H1 (cell line): ENCODE data around the gene AHNAK2. TPM values are rescaled to one million over a fixed set of nuclear protein-coding genes. Genes with fewer than 3 reads are reported as not detected.

Experiments
- CTCF ChIA-PET: fragments of 300-600 bp; sonication (Branson Sonifier 250); formaldehyde crosslinking; loops from one replicate; lab custom pipeline; 2021; ENCODE audit not compliant: partially characterized antibody; lab: Charles Lee
- POLR2A ChIA-PET: fragments of 300-600 bp; sonication (Branson Sonifier 250); formaldehyde crosslinking; loops from one replicate; lab custom pipeline; 2021; ENCODE audit warnings: inconsistent platforms; ENCODE audit not compliant: partially characterized antibody; lab: Charles Lee
- DNase-seq, 2 experiments: peaks; one replicate each; pipeline versions ENCODE4 v3.0.0 to v3.0.0-alpha.2; 2010 to 2022; ENCODE audit warnings: low spot score in 2 of 2, low read depth in 1 of 2, mixed read lengths in 1 of 2
- FAIRE-seq: peaks from 2 replicates; lab custom pipeline; 2011; peaks lifted over from hg19 to GRCh38; lab: Jason Lieb, UNC
- H2AFZ ChIP-seq: 2 replicates; pipeline ENCODE4 v1.8.1; 2012; ENCODE audit warnings: low read length, inconsistent platforms
- H2AK5ac ChIP-seq: 2 replicates; pipeline ENCODE4 v1.6.1; 2013; ENCODE audit warnings: low read depth, low read length
- H2BK120ac ChIP-seq: replicated peaks from 2 replicates; pipeline ENCODE3; 2013; ENCODE audit warnings: low read depth, low read length, inconsistent platforms
- H2BK12ac ChIP-seq: 2 replicates; pipeline ENCODE4 v1.6.1; 2013; ENCODE audit warnings: low read depth, low read length
- H2BK15ac ChIP-seq: 2 replicates; pipeline ENCODE4 v1.6.1; 2013; ENCODE audit warnings: low read length
- H2BK20ac ChIP-seq: 2 replicates; pipeline ENCODE4 v1.6.1; 2013; ENCODE audit warnings: low read length
- H2BK5ac ChIP-seq: 2 replicates; pipeline ENCODE4 v1.6.1; 2013; ENCODE audit warnings: low read depth, low read length
- H3K14ac ChIP-seq: 2 replicates; pipeline ENCODE4 v1.6.1; 2013; ENCODE audit warnings: inconsistent platforms; ENCODE audit not compliant: insufficient read length
- H3K18ac ChIP-seq: 2 replicates; pipeline ENCODE4 v1.6.1; 2013; ENCODE audit warnings: low read length; ENCODE audit errors: extremely low read depth
- H3K23ac ChIP-seq: 2 replicates; pipeline ENCODE4 v1.6.1; 2013; ENCODE audit warnings: inconsistent platforms; ENCODE audit not compliant: insufficient read length
- H3K23me2 ChIP-seq: 2 replicates; pipeline ENCODE4 v1.6.1; 2013; ENCODE audit warnings: low read depth, low read length
- H3K27ac ChIP-seq: 2 replicates; pipeline ENCODE4 v1.6.1; 2011; ENCODE audit warnings: low read depth, low read length, inconsistent platforms
- H3K27me3 ChIP-seq, 4 experiments: replicated peaks in 1 of 4; 1 replicate in 1 of 4; 2 replicates in 3 of 4; pipeline versions ENCODE4 v1.6.1 to v1.8.1; 2011 to 2013; ENCODE audit warnings: low read length in 3 of 4, mild to moderate bottlenecking in 3 of 4, inconsistent platforms in 2 of 4, mixed read lengths in 2 of 4, moderate library complexity in 1 of 4; ENCODE audit not compliant: control insufficient read depth in 3 of 4, insufficient read depth in 3 of 4; ENCODE audit errors: extremely low read depth in 1 of 4
- H3K36me3 ChIP-seq, 4 experiments: 2 replicates each; pipeline versions ENCODE4 v1.6.1 to v1.8.1; 2011 to 2013; ENCODE audit warnings: mild to moderate bottlenecking in 4 of 4, low read length in 3 of 4, moderate library complexity in 2 of 4, control low read depth in 1 of 4, inconsistent platforms in 1 of 4; ENCODE audit not compliant: insufficient read depth in 4 of 4, control insufficient read depth in 2 of 4
- H3K4ac ChIP-seq: replicated peaks from 2 replicates; pipeline ENCODE3; 2013; ENCODE audit warnings: low read length, low read depth, mixed read lengths, inconsistent platforms; ENCODE audit not compliant: insufficient read length
- H3K4me1 ChIP-seq, 4 experiments: replicated peaks in 1 of 4; 1 replicate in 1 of 4; 2 replicates in 3 of 4; pipeline versions ENCODE4 v1.6.1 to v1.8.1; 2011 to 2013; ENCODE audit warnings: low read length in 3 of 4, inconsistent platforms in 2 of 4, mixed read lengths in 1 of 4; ENCODE audit not compliant: insufficient read depth in 4 of 4, control insufficient read depth in 3 of 4
- H3K4me2 ChIP-seq, 2 experiments: 2 replicates each; pipeline versions ENCODE4 v1.6.1 to v1.8.1; 2011 to 2013; ENCODE audit warnings: low read depth in 2 of 2, low read length in 2 of 2, control low read depth in 1 of 2, inconsistent platforms in 1 of 2, mild to moderate bottlenecking in 1 of 2; ENCODE audit not compliant: insufficient read depth in 1 of 2
- H3K4me3 ChIP-seq, 4 experiments: fragments of 200-600, 300-600 bp in 1 of 4; sonication (generic), shearing (Covaris generic), sonication (Bioruptor Twin) in 1 of 4; 2 replicates each; pipeline versions ENCODE4 v1.5.1 to v1.8.1; 2011 to 2016; ENCODE audit warnings: low read length in 4 of 4, low read depth in 3 of 4, control low read depth in 2 of 4, inconsistent platforms in 2 of 4, mild to moderate bottlenecking in 2 of 4, mixed read lengths in 1 of 4, moderate library complexity in 1 of 4; ENCODE audit not compliant: insufficient read depth in 2 of 4; ENCODE audit errors: extremely low read depth in 1 of 4
- H3K56ac ChIP-seq: replicated peaks from 2 replicates; pipeline ENCODE3; 2013; ENCODE audit warnings: low read depth, mild to moderate bottlenecking, mixed read lengths, low read length, inconsistent platforms; ENCODE audit not compliant: insufficient read length
- H3K79me1 ChIP-seq: 2 replicates; pipeline ENCODE4 v1.6.1; 2013; ENCODE audit warnings: low read depth, low read length, control low read depth
- H3K79me2 ChIP-seq, 2 experiments: 2 replicates each; pipeline versions ENCODE4 v1.6.1 to v1.8.1; 2012 to 2013; ENCODE audit warnings: low read length in 2 of 2, mild to moderate bottlenecking in 2 of 2, inconsistent platforms in 1 of 2; ENCODE audit not compliant: insufficient read depth in 2 of 2, control insufficient read depth in 1 of 2
- H3K9ac ChIP-seq, 4 experiments: replicated peaks in 1 of 4; 1 replicate in 1 of 4; 2 replicates in 3 of 4; pipeline versions ENCODE4 v1.6.1 to v1.8.1; 2011 to 2013; ENCODE audit warnings: low read depth in 3 of 4, low read length in 3 of 4, control low read depth in 2 of 4, mild to moderate bottlenecking in 2 of 4, moderate library complexity in 2 of 4, inconsistent platforms in 1 of 4; ENCODE audit errors: extremely low read depth in 1 of 4
- H3K9me3 ChIP-seq, 2 experiments: 2 replicates each; pipeline versions ENCODE4 v1.6.1 to v1.8.1; 2012 to 2013; ENCODE audit warnings: mild to moderate bottlenecking in 2 of 2, moderate library complexity in 2 of 2, control low read depth in 1 of 2, inconsistent platforms in 1 of 2, low read depth in 1 of 2, low read length in 1 of 2, mixed read lengths in 1 of 2; ENCODE audit not compliant: insufficient read depth in 2 of 2
- H4K20me1 ChIP-seq, 2 experiments: replicated peaks in 1 of 2; 2 replicates each; pipeline versions ENCODE3 to v1.8.1; 2011 to 2013; ENCODE audit warnings: inconsistent platforms in 2 of 2, low read length in 2 of 2, mild to moderate bottlenecking in 1 of 2; ENCODE audit not compliant: insufficient read depth in 2 of 2, control insufficient read depth in 1 of 2
- H4K5ac ChIP-seq: 2 replicates; pipeline ENCODE4 v1.6.1; 2013; ENCODE audit warnings: low read length, low read depth, mixed read lengths, inconsistent platforms; ENCODE audit not compliant: insufficient read length
- H4K8ac ChIP-seq: 2 replicates; pipeline ENCODE4 v1.8.0; 2013; ENCODE audit warnings: mild to moderate bottlenecking, moderate library complexity, low read length, inconsistent platforms; ENCODE audit not compliant: insufficient read depth; ENCODE audit errors: extremely low read depth
- H4K91ac ChIP-seq: replicated peaks from 2 replicates; pipeline ENCODE3; 2013; ENCODE audit warnings: low read length, mixed read lengths, inconsistent platforms; ENCODE audit not compliant: insufficient read length
- GABPA ChIP-seq: IDR thresholded peaks from 2 replicates; pipeline ENCODE4 v1.6.1; 2011; ENCODE audit warnings: mild to moderate bottlenecking, low read length, moderate library complexity, borderline replicate concordance; ENCODE audit not compliant: insufficient read depth
- RAD21 ChIP-seq, 2 experiments: IDR thresholded peaks in 1 of 2; conservative IDR thresholded peaks in 1 of 2; 2 replicates each; pipeline ENCODE4 v1.6.1; 2011; ENCODE audit warnings: low read depth in 2 of 2, low read length in 2 of 2, improper control_type of control experiment in 1 of 2, inconsistent platforms in 1 of 2, mild to moderate bottlenecking in 1 of 2, moderate library complexity in 1 of 2
- SUZ12 ChIP-seq: fragments of 200-600 bp; sonication (generic); IDR thresholded peaks from 2 replicates; pipeline ENCODE4 v1.6.1; 2012; ENCODE audit warnings: mild to moderate bottlenecking, inconsistent platforms, low read length, moderate library complexity, mixed read lengths
- TAF1 ChIP-seq: IDR thresholded peaks from 2 replicates; pipeline ENCODE4 v1.6.1; 2011; ENCODE audit warnings: mild to moderate bottlenecking, low read depth, low read length
- TBP ChIP-seq: IDR thresholded peaks from 2 replicates; pipeline ENCODE4 v1.6.1; 2011; ENCODE audit warnings: low read depth, low read length, improper control_type of control experiment
- TEAD4 ChIP-seq: IDR thresholded peaks from 2 replicates; pipeline ENCODE4 v1.6.1; 2012; ENCODE audit warnings: low read depth, low read length, inconsistent platforms, mixed read lengths
- YY1 ChIP-seq: IDR thresholded peaks from 2 replicates; pipeline ENCODE4 v1.6.1; 2011; ENCODE audit warnings: low read depth, mild to moderate bottlenecking, low read length
- WGBS, 2 experiments: shearing (Covaris generic) in 1 of 2; methylation state at CpG; one replicate each; pipeline versions ENCODE4 v1.1.6 to v1.1.7; 2013 to 2015; ENCODE audit warnings: low lambda C conversion rate in 2 of 2, mixed read lengths in 2 of 2, inconsistent platforms in 1 of 2, low coverage in 1 of 2, missing lambda C conversion rate in 1 of 2; ENCODE audit not compliant: insufficient replicate concordance in 2 of 2, insufficient coverage in 1 of 2, insufficient read length in 1 of 2; ENCODE audit errors: extremely low coverage in 1 of 2, missing lambda C conversion rate in 1 of 2; 5-methylcytosine and 5-hydroxymethylcytosine counted together
- polyA plus RNA-seq, 7 experiments: library from polyadenylated mRNA; depleted of rRNA in 3 of 7; stranded (reverse) in 5 of 7; unstranded in 2 of 7; fragments of >200 nt in 5 of 7; fragments of 200-250 nt in 2 of 7; gene quantifications; 1 replicate in 5 of 7; 2 replicates in 1 of 7; 4 replicates in 1 of 7; pipeline versions ENCODE4 v1.2.1 to v1.2.3, GENCODE V29; 2011 to 2013; ENCODE audit warnings: missing spikeins in 2 of 7, mixed read lengths in 2 of 7
- total RNA-seq: library from RNA; stranded (reverse); fragmentation: NEBNext Ultra II Directional; extraction: Animal tissue kit (Norgen Biotek cat#: 25700); gene quantifications from 2 replicates; pipeline ENCODE4 v1.2.1, GENCODE V29; 2021
- TF ChIP-seq, protein P1 (sequence below): IDR thresholded peaks from 2 replicates; pipeline ENCODE4 v1.6.1; 2012; ENCODE audit warnings: inconsistent platforms
- TF ChIP-seq, protein P2 (sequence below): IDR thresholded peaks from 2 replicates; pipeline ENCODE4 v1.6.1; 2011; ENCODE audit warnings: low read depth, mild to moderate bottlenecking, low read length; ENCODE audit not compliant: insufficient read depth

Gene AHNAK2
- total and polyA plus RNA-seq, 2 of the 8 experiments (the other 6 are each of a cell fraction or from before 2014, with no cell fraction given): 0.95 to 2.0 TPM

GRCh38 chr14:104891664-104892530, 86.3 kb downstream of the AHNAK2 start:
- H2AK5ac ChIP-seq: no peak overlapping the region
- no peak overlapping the region for H4K8ac ChIP-seq
- H2BK12ac ChIP-seq: no peak overlapping the region
- TF ChIP-seq TEAD4 (no peak), TAF1 (no peak), SUZ12 (no peak), RAD21 (IDR thresholded peaks at IDR 0.05 in 1 of 2, conservative IDR thresholded peaks at IDR 0.05 in 1 of 2; ENCODE audit: low read depth in 2 of 2, low read length in 2 of 2) (no peak), TBP (no peak), GABPA (no peak), YY1 (no peak)
- TF ChIP-seq, protein P1, sequence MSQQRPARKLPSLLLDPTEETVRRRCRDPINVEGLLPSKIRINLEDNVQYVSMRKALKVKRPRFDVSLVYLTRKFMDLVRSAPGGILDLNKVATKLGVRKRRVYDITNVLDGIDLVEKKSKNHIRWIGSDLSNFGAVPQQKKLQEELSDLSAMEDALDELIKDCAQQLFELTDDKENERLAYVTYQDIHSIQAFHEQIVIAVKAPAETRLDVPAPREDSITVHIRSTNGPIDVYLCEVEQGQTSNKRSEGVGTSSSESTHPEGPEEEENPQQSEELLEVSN: no peak
- TF ChIP-seq, protein P2, sequence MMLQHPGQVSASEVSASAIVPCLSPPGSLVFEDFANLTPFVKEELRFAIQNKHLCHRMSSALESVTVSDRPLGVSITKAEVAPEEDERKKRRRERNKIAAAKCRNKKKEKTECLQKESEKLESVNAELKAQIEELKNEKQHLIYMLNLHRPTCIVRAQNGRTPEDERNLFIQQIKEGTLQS: no peak
- no peak overlapping the region for H3K23ac ChIP-seq
- H4K20me1 ChIP-seq: peaks cover 0 to 3% of the 10 kb centered on the region in 2 experiments
- DNase-seq (no peak), FAIRE-seq (no peak)
- H3K79me2 ChIP-seq: no peaks in the 10 kb centered on the region
- no peaks in the 10 kb centered on the region for H3K27me3 ChIP-seq
- H3K4ac ChIP-seq: no peak overlapping the region
- peaks cover 12% of the 10 kb centered on the region; the same call in 1 of the 2 replicates for H3K23me2 ChIP-seq
- H4K91ac ChIP-seq: no peak overlapping the region
- no peak overlapping the region for H3K56ac ChIP-seq
- H2AFZ ChIP-seq: no peak overlapping the region
- H2BK5ac ChIP-seq: no peak overlapping the region; the same call in 1 of the 2 replicates
- H2BK15ac ChIP-seq: no peak overlapping the region
- H3K9ac ChIP-seq: no peak overlapping the region
- peaks cover 0 to 10% (median 3%) of the 10 kb centered on the region in 4 experiments; a peak in 4 of 8 replicates for H3K36me3 ChIP-seq
- H3K9me3 ChIP-seq: no peaks in the 10 kb centered on the region
- WGBS, 2 experiments: 84% methylated on average over 13 of the region's 13 CpGs; no CpG with 5 or more reads in 1 of the 2 experiments
- H3K18ac ChIP-seq: no peak overlapping the region
- H3K4me1 ChIP-seq: peaks cover 0 to 3% (median 1%) of the 10 kb centered on the region in 4 experiments; a peak in 3 of 7 replicates
- POLR2A ChIA-PET: interaction anchor here (0.8 to 2.1 kb wide), 7 partner anchors 9 to 83 kb away, joined by 3 to 8 read pairs (median 4); no protein-coding TSS in a partner anchor
- H3K4me2 ChIP-seq: no peak overlapping the region
- CTCF ChIA-PET: interaction anchor here (0.6 to 1.2 kb wide), 4 partner anchors 14 to 123 kb away, joined by 3 read pairs; no protein-coding TSS in a partner anchor
- H4K5ac ChIP-seq: no peak overlapping the region
- no peak overlapping the region for H2BK20ac ChIP-seq
- no peak overlapping the region for H3K4me3 ChIP-seq
- H2BK120ac ChIP-seq: no peak overlapping the region
- no peak overlapping the region for H3K27ac ChIP-seq
- no peaks in the 10 kb centered on the region for H3K79me1 ChIP-seq
- H3K14ac ChIP-seq: no peak overlapping the region
